ENCODE data around the gene MTHFS. TPM values are rescaled to one million over a fixed set of nuclear protein-coding genes. Genes with fewer than 3 reads are reported as not detected.

MTHFS gene
- total RNA-seq, 1 donor from 2014 or later = 11.9 TPM

DNA sequence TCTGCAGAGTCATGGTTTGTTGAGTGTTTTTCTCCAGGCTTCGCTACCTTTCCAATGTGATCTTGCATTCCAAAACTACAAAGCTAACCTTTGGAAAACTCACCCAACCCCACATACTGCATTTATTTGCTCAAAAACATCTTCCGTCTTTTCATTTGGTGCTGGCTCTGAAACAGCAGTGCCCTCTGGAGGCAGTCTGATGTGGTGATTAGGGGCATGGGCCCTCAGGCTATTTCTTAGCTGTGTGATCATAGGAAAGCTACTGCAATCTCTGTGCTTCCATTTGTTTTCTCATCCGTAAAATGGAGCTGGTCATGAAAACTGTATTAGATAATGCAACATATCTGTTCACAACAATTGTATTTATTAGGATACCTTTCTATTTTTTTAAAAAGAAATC is 47.0 kb downstream of the MTHFS start:
- Mint-ChIP-seq H3K27me3 (ENCODE audit: low read depth) (no peaks in the 10 kb centered on the region), H3K27ac (ENCODE audit: unreplicated experiment) (no peak overlapping the region), H3K4me3 (no peak overlapping the region), H3K9me3 (no peaks in the 10 kb centered on the region), H3K36me3 (ENCODE audit: low read depth) (peaks cover 6% of the 10 kb centered on the region), H3K4me1 (no peaks in the 10 kb centered on the region)
- DNase-seq (ENCODE audit: low read depth, low spot score) = peak; percentile 44
- TF ChIP-seq, protein P1, sequence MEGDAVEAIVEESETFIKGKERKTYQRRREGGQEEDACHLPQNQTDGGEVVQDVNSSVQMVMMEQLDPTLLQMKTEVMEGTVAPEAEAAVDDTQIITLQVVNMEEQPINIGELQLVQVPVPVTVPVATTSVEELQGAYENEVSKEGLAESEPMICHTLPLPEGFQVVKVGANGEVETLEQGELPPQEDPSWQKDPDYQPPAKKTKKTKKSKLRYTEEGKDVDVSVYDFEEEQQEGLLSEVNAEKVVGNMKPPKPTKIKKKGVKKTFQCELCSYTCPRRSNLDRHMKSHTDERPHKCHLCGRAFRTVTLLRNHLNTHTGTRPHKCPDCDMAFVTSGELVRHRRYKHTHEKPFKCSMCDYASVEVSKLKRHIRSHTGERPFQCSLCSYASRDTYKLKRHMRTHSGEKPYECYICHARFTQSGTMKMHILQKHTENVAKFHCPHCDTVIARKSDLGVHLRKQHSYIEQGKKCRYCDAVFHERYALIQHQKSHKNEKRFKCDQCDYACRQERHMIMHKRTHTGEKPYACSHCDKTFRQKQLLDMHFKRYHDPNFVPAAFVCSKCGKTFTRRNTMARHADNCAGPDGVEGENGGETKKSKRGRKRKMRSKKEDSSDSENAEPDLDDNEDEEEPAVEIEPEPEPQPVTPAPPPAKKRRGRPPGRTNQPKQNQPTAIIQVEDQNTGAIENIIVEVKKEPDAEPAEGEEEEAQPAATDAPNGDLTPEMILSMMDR (conservative IDR thresholded peaks at IDR 0.05) = peak; percentile 65

- no peak overlapping the region for H3K4me3 Mint-ChIP-seq
Observed at GRCh38 chr15:79846539-79846938, 50.3 kb downstream of the MTHFS start.

GRCh38 chr15:79844221-79844620 is 52.6 kb downstream of the MTHFS start:
- H3K27ac Mint-ChIP-seq (ENCODE audit: unreplicated experiment) = no peak overlapping the region

More at GRCh38 chr15:79846539-79846938, 50.3 kb downstream of the MTHFS start:
- Mint-ChIP-seq H3K27ac (ENCODE audit: unreplicated experiment) (no peak overlapping the region), H3K36me3 (ENCODE audit: low read depth) (peaks cover 19% of the 10 kb centered on the region), H3K4me1 (peaks cover 6% of the 10 kb centered on the region), H3K9me3 (no peaks in the 10 kb centered on the region), H3K27me3 (ENCODE audit: low read depth) (peaks cover 3% of the 10 kb centered on the region)
- TF ChIP-seq, protein P1 (conservative IDR thresholded peaks at IDR 0.05) = no peak
- no peak for DNase-seq (ENCODE audit: low read depth, low spot score)

DNA sequence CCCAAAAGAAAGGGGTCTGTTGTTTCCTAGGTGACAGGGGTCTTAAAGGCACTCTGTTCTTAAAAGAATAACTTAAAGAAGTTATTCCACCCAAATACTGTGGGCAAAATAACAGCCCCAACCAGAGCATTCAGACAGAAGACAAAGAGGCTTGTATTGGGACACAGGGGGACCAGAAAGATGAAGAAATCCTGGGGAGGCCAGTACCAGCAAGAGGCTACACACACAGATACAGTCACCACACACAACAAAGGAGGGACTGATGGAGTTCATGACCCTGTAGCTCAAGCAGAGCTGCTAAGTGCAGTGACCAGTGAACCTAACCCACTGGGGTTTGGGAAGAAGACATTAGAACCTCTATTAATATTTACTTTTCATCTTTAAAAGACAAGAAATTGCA is 59.0 kb downstream of the MTHFS start:
- TF ChIP-seq, protein P1 (conservative IDR thresholded peaks at IDR 0.05) = no peak
- DNase-seq (ENCODE audit: low read depth, low spot score) = peak; percentile 14
- Mint-ChIP-seq H3K9me3 (peaks cover 3% of the 10 kb centered on the region), H3K36me3 (ENCODE audit: low read depth) (peaks cover 27% of the 10 kb centered on the region), H3K4me1 (peaks cover 17% of the 10 kb centered on the region), H3K27ac (ENCODE audit: unreplicated experiment) (peak overlapping the region; percentile 1), H3K27me3 (ENCODE audit: low read depth) (peaks cover 51% of the 10 kb centered on the region), H3K4me3 (peak overlapping the region; percentile 2)

More at GRCh38 chr15:79844221-79844620, 52.6 kb downstream of the MTHFS start:
- Mint-ChIP-seq H3K9me3 (no peaks in the 10 kb centered on the region), H3K4me1 (peaks cover 6% of the 10 kb centered on the region), H3K36me3 (ENCODE audit: low read depth) (peaks cover 20% of the 10 kb centered on the region), H3K4me3 (no peak overlapping the region), H3K27me3 (ENCODE audit: low read depth) (peaks cover 9% of the 10 kb centered on the region)
- TF ChIP-seq, protein P1 (conservative IDR thresholded peaks at IDR 0.05) = no peak
- no peak for DNase-seq (ENCODE audit: low read depth, low spot score)

DNA sequence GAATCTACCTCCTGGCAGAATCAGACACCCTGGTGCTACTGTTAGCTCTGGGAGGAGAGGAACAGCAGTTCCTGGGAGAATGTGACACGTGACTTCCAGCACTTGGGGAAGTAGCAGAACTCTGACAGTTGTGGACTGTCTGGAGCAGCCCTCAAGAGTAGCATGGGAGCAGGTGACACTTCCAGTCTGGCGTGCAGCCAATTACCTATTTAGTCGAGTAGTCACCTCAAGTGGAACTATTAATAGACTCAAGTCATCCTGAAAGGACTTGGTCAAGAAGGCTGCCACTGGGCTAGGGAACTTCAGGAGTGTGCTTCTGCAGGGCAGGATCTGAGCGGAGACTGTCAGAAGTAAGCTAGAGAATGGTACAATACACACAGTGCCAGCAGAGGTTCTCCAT is 62.3 kb downstream of the MTHFS start:
- Mint-ChIP-seq H3K4me3 (no peak overlapping the region), H3K9me3 (peaks cover 5% of the 10 kb centered on the region), H3K4me1 (peaks cover 23% of the 10 kb centered on the region), H3K27ac (ENCODE audit: unreplicated experiment) (no peak overlapping the region), H3K27me3 (ENCODE audit: low read depth) (peaks cover 48% of the 10 kb centered on the region), H3K36me3 (ENCODE audit: low read depth) (peaks cover 33% of the 10 kb centered on the region)
- TF ChIP-seq, protein P1 (conservative IDR thresholded peaks at IDR 0.05) = no peak
- no peak for DNase-seq (ENCODE audit: low read depth, low spot score)
